Mesenchymal stem cell (in vitro differentiated cells and primary cell): Measurements from ENCODE around the gene DOC2B.
"Not testable (repeated sequence)": the region's sequence is repeated elsewhere in the genome, so short reads cannot be mapped to it uniquely, and the experiment has no call there.

Source experiments
- DNase-seq: peaks from one replicate; pipeline ENCODE4 v3.0.0-alpha.2; 2013
- H2AFZ ChIP-seq: one replicate; pipeline ENCODE4 v1.6.1; 2013; ENCODE audit warnings: low read depth, mild to moderate bottlenecking, control low read depth, inconsistent platforms, low read length, moderate library complexity
- H2AK5ac ChIP-seq: 2 replicates; pipeline ENCODE4 v1.6.1; 2013; ENCODE audit warnings: low read length, moderate library complexity, mild to moderate bottlenecking, inconsistent platforms; ENCODE audit not compliant: severe bottlenecking
- H2BK120ac ChIP-seq: one replicate; pipeline ENCODE4 v1.6.1; 2013; ENCODE audit warnings: low read depth, mild to moderate bottlenecking, inconsistent platforms, low read length, moderate library complexity
- H2BK12ac ChIP-seq, 2 experiments: one replicate each; pipeline ENCODE4 v1.6.1; 2013; ENCODE audit warnings: inconsistent platforms in 2 of 2, low read length in 2 of 2, mild to moderate bottlenecking in 2 of 2, moderate library complexity in 2 of 2, control low read depth in 1 of 2
- H2BK15ac ChIP-seq: one replicate; pipeline ENCODE4 v1.6.1; 2013; ENCODE audit warnings: mild to moderate bottlenecking, low read depth, inconsistent platforms; ENCODE audit not compliant: poor library complexity, severe bottlenecking
- H2BK5ac ChIP-seq: 2 replicates; pipeline ENCODE4 v1.6.1; 2013; ENCODE audit warnings: low read depth, mild to moderate bottlenecking, low read length, control low read depth, inconsistent platforms; ENCODE audit not compliant: poor library complexity, severe bottlenecking
- H3K14ac ChIP-seq, 2 experiments: one replicate each; pipeline ENCODE4 v1.6.1; 2013; ENCODE audit warnings: inconsistent platforms in 2 of 2, low read length in 2 of 2, control low read depth in 1 of 2, mild to moderate bottlenecking in 1 of 2, moderate library complexity in 1 of 2
- H3K18ac ChIP-seq, 2 experiments: one replicate each; pipeline ENCODE4 v1.6.1; 2013; ENCODE audit warnings: inconsistent platforms in 2 of 2, low read length in 2 of 2, control low read depth in 1 of 2, low read depth in 1 of 2, mild to moderate bottlenecking in 1 of 2
- H3K23ac ChIP-seq, 2 experiments: one replicate each; pipeline ENCODE4 v1.6.1; 2013; ENCODE audit warnings: inconsistent platforms in 2 of 2, low read length in 2 of 2, mild to moderate bottlenecking in 2 of 2, moderate library complexity in 2 of 2, control low read depth in 1 of 2
- H3K27ac ChIP-seq: 2 replicates; pipeline ENCODE4 v1.5.1; 2013; ENCODE audit warnings: mild to moderate bottlenecking, moderate library complexity, low read length, control low read depth, inconsistent platforms; ENCODE audit not compliant: poor library complexity, severe bottlenecking
- H3K27me3 ChIP-seq, 2 experiments: 2 replicates each; pipeline versions ENCODE4 v1.6.1 to v1.7.0; 2013; ENCODE audit warnings: low read length in 2 of 2, mild to moderate bottlenecking in 2 of 2, moderate library complexity in 2 of 2, control low read depth in 1 of 2, inconsistent platforms in 1 of 2; ENCODE audit not compliant: control insufficient read depth in 1 of 2, insufficient read depth in 1 of 2
- H3K36me3 ChIP-seq, 2 experiments: 2 replicates each; pipeline versions ENCODE4 v1.6.1 to v1.7.0; 2013; ENCODE audit warnings: low read length in 2 of 2, control low read depth in 1 of 2, inconsistent platforms in 1 of 2, low read depth in 1 of 2, mild to moderate bottlenecking in 1 of 2; ENCODE audit not compliant: insufficient read depth in 2 of 2, control insufficient read depth in 1 of 2
- H3K4ac ChIP-seq, 2 experiments: one replicate each; pipeline ENCODE4 v1.6.1; 2013; ENCODE audit warnings: inconsistent platforms in 2 of 2, low read length in 2 of 2, mild to moderate bottlenecking in 2 of 2, moderate library complexity in 2 of 2, control low read depth in 1 of 2, low read depth in 1 of 2
- H3K4me1 ChIP-seq: 2 replicates; pipeline ENCODE4 v1.6.1; 2013; ENCODE audit warnings: low read depth, low read length, control low read depth; ENCODE audit not compliant: control insufficient read depth, insufficient read depth
- H3K4me2 ChIP-seq: 2 replicates; pipeline ENCODE4 v1.6.1; 2013; ENCODE audit warnings: low read length, mild to moderate bottlenecking, inconsistent platforms; ENCODE audit not compliant: poor library complexity, severe bottlenecking
- H3K4me3 ChIP-seq, 2 experiments: 2 replicates each; pipeline versions ENCODE4 v1.5.1 to v1.7.0; 2013; ENCODE audit warnings: low read length in 2 of 2, mild to moderate bottlenecking in 2 of 2, control low read depth in 1 of 2, low read depth in 1 of 2; ENCODE audit not compliant: insufficient read depth in 1 of 2
- H3K79me1 ChIP-seq: replicated peaks from 2 replicates; pipeline ENCODE4 v1.6.1; 2013; ENCODE audit warnings: mild to moderate bottlenecking, control low read depth, low read length, inconsistent platforms; ENCODE audit not compliant: poor library complexity, severe bottlenecking
- H3K9ac ChIP-seq: 2 replicates; pipeline ENCODE4 v1.7.0; 2013; ENCODE audit warnings: mild to moderate bottlenecking, low read length, moderate library complexity
- H3K9me3 ChIP-seq: 2 replicates; pipeline ENCODE4 v1.7.0; 2013; ENCODE audit warnings: mild to moderate bottlenecking, low read length; ENCODE audit not compliant: control insufficient read depth
- H4K8ac ChIP-seq: one replicate; pipeline ENCODE4 v1.6.1; 2013; ENCODE audit warnings: inconsistent platforms, mild to moderate bottlenecking, low read length, moderate library complexity
- H4K91ac ChIP-seq: one replicate; pipeline ENCODE4 v1.6.1; 2013; ENCODE audit warnings: mild to moderate bottlenecking, low read length, inconsistent platforms
- WGBS: methylation state at CpG from one replicate; pipeline ENCODE4 v1.1.7; 2013; ENCODE audit warnings: mixed read lengths; 5-methylcytosine and 5-hydroxymethylcytosine counted together

The DOC2B gene

GRCh38 chr17:215563-216478 is 34.4 kb upstream of the DOC2B start:
- Histone ChIP-seq H2BK12ac (peak overlapping the region in 1 of 2 experiments; percentile 12), H2AFZ (peak overlapping the region; percentile 87), H4K8ac (peak overlapping the region; percentile 95), H2BK15ac (peak overlapping the region; percentile 55), H3K4me1 (peaks cover 11% of the 10 kb centered on the region), H3K36me3 (peaks cover 0 to 17% of the 10 kb centered on the region in 2 experiments), H3K18ac (peak overlapping the region; percentile 40 to 55), H3K4ac (peak overlapping the region; percentile 50 to 76), H4K91ac (peak overlapping the region; percentile 73), H3K4me2 (peak overlapping the region; percentile 74)
- H3K79me1 ChIP-seq, H2AK5ac ChIP-seq, H3K14ac ChIP-seq, DNase-seq, H3K27ac ChIP-seq, H2BK5ac ChIP-seq, H2BK120ac ChIP-seq, H3K27me3 ChIP-seq, H3K9ac ChIP-seq, H3K9me3 ChIP-seq, H3K4me3 ChIP-seq, H3K23ac ChIP-seq: not testable (repeated sequence)
- WGBS, result 6% methylated on average over 16 of the region's 29 CpGs

GRCh38 chr17:214881-215331 is 33.5 kb upstream of the DOC2B start:
- peaks cover 0 to 3% of the 10 kb centered on the region in 2 experiments for H3K27me3 ChIP-seq
- H3K18ac ChIP-seq, result peak overlapping the region in 1 of 2 experiments; percentile 55
- no peak overlapping the region for H4K8ac ChIP-seq
- H2AFZ ChIP-seq, result no peak overlapping the region
- no peak for DNase-seq
- no peak overlapping the region for H2BK5ac ChIP-seq
- H3K9ac ChIP-seq, result no peak overlapping the region
- H3K4me2 ChIP-seq, result no peak overlapping the region
- H3K36me3 ChIP-seq, result peaks cover 0 to 19% of the 10 kb centered on the region in 2 experiments
- H3K4me1 ChIP-seq, result peaks cover 11% of the 10 kb centered on the region
- no peak overlapping the region for H3K27ac ChIP-seq
- H2BK120ac ChIP-seq, result no peak overlapping the region
- H3K4ac ChIP-seq, result peak overlapping the region in 1 of 2 experiments; percentile 76
- H3K9me3 ChIP-seq, result no peaks in the 10 kb centered on the region
- no peak overlapping the region for H3K23ac ChIP-seq
- H2BK15ac ChIP-seq, result no peak overlapping the region
- H2BK12ac ChIP-seq, result peak overlapping the region in 1 of 2 experiments; percentile 11
- no peak overlapping the region for H2AK5ac ChIP-seq
- no peak overlapping the region for H4K91ac ChIP-seq
- WGBS, result 95% methylated on average over 10 of the region's 10 CpGs
- H3K79me1 ChIP-seq, result peaks cover 3% of the 10 kb centered on the region
- H3K14ac ChIP-seq, result no peak overlapping the region
- no peak overlapping the region for H3K4me3 ChIP-seq

- no peak overlapping the region for H3K18ac ChIP-seq
- 96% methylated on average over 23 of the region's 25 CpGs for WGBS
- H3K4me3 ChIP-seq, result no peak overlapping the region
- no peak overlapping the region for H3K4ac ChIP-seq
- H2AK5ac ChIP-seq, result no peak overlapping the region
- no peak overlapping the region for H2BK5ac ChIP-seq
- H4K91ac ChIP-seq, result no peak overlapping the region
- H3K14ac ChIP-seq, result no peak overlapping the region
- H3K4me2 ChIP-seq, result no peak overlapping the region
- no peak for DNase-seq
- peaks cover 0 to 19% of the 10 kb centered on the region in 2 experiments for H3K36me3 ChIP-seq
- no peak overlapping the region for H2AFZ ChIP-seq
- H3K23ac ChIP-seq, result no peak overlapping the region
- H3K4me1 ChIP-seq, result peaks cover 11% of the 10 kb centered on the region
- H2BK15ac ChIP-seq, result no peak overlapping the region
- no peak overlapping the region for H2BK12ac ChIP-seq
- no peak overlapping the region for H3K9ac ChIP-seq
- peaks cover 0 to 10% of the 10 kb centered on the region in 2 experiments for H3K27me3 ChIP-seq
- H2BK120ac ChIP-seq, result no peak overlapping the region
- no peak overlapping the region for H4K8ac ChIP-seq
- no peaks in the 10 kb centered on the region for H3K9me3 ChIP-seq
- H3K27ac ChIP-seq, result no peak overlapping the region
- H3K79me1 ChIP-seq, result no peaks in the 10 kb centered on the region
Observed at GRCh38 chr17:213286-214105, 32.0 kb upstream of the DOC2B start.

GRCh38 chr17:210402-210801 is 29.0 kb upstream of the DOC2B start:
- no peaks in the 10 kb centered on the region for H3K9me3 ChIP-seq
- peaks cover 9% of the 10 kb centered on the region for H3K4me1 ChIP-seq
- peaks cover 8 to 33% of the 10 kb centered on the region in 2 experiments for H3K27me3 ChIP-seq
- no peak overlapping the region for H3K23ac ChIP-seq
- H3K79me1 ChIP-seq, result no peaks in the 10 kb centered on the region
- no peak overlapping the region for H2BK15ac ChIP-seq
- H3K14ac ChIP-seq, result no peak overlapping the region
- H2BK5ac ChIP-seq, result no peak overlapping the region
- no peak overlapping the region for H3K4me3 ChIP-seq
- 98% methylated on average over 5 of the region's 8 CpGs for WGBS
- no peak overlapping the region for H4K8ac ChIP-seq
- peaks cover 0 to 19% of the 10 kb centered on the region in 2 experiments for H3K36me3 ChIP-seq
- no peak overlapping the region for H3K4ac ChIP-seq
- H2AK5ac ChIP-seq, result no peak overlapping the region
- no peak overlapping the region for H2BK12ac ChIP-seq
- H3K9ac ChIP-seq, result no peak overlapping the region
- no peak overlapping the region for H4K91ac ChIP-seq
- no peak overlapping the region for H3K27ac ChIP-seq
- H3K4me2 ChIP-seq, result no peak overlapping the region
- H2AFZ ChIP-seq, result no peak overlapping the region
- H3K18ac ChIP-seq, result no peak overlapping the region
- no peak overlapping the region for H2BK120ac ChIP-seq
- DNase-seq, result no peak
